ENCODE measurements around the gene ABCB6. TPM values are rescaled to one million over a fixed set of nuclear protein-coding genes. Genes with fewer than 3 reads are reported as not detected.

The ABCB6 gene
- total RNA-seq: 10 to 100 TPM; 18.0 to 42.1 (median 33.3) TPM

GRCh38 chr2:219218732-219219701 lies at the start of gene ABCB6:
ABCB6 (minus strand) TSS chr2:219218958; CDS start chr2:219218673, 285 bp downstream.
- peaks cover 0 to 53% (median 0%) of the 10 kb centered on the region in 3 donors for H3K36me3 ChIP-seq
- DNase-seq: peak; percentile 94 to 97 (median 96)
- peak within 1 kb of the TSS; percentile 79 to 94 (median 85) for H3K27ac ChIP-seq
- peaks cover 0 to 32% (median 10%) of the 10 kb centered on the region in 4 donors for H3K4me1 ChIP-seq
- TF ChIP-seq POLR2A (IDR thresholded peaks at IDR 0.05): peak; percentile 51 to 59
- TF ChIP-seq CTCF (IDR thresholded peaks at IDR 0.05): peak in 1 of 6 experiments; percentile 9
- peak within 1 kb of the TSS; percentile 50 to 59 (median 56) for H3K4me3 ChIP-seq
- no peaks in the 10 kb centered on the region for H3K27me3 ChIP-seq
- no peaks in the 10 kb centered on the region for H3K9me3 ChIP-seq

GRCh38 chr2:219268294-219268693 lies 49.5 kb upstream of the ABCB6 start:
- Histone ChIP-seq H3K4me1 (peaks cover 0 to 15% (median 0%) of the 10 kb centered on the region in 4 donors), H3K36me3 (no peaks in the 10 kb centered on the region), H3K4me3 (no peak overlapping the region), H3K27me3 (no peaks in the 10 kb centered on the region), H3K27ac (no peak overlapping the region), H3K9me3 (no peaks in the 10 kb centered on the region)
- TF ChIP-seq POLR2A (IDR thresholded peaks at IDR 0.05) (no peak), CTCF (IDR thresholded peaks at IDR 0.05) (no peak)
- no peak for DNase-seq

GRCh38 chr2:219266886-219267285 lies 48.1 kb upstream of the ABCB6 start:
- Histone ChIP-seq H3K4me1 (peaks cover 0 to 15% (median 0%) of the 10 kb centered on the region in 4 donors), H3K4me3 (no peak overlapping the region), H3K27me3 (no peaks in the 10 kb centered on the region), H3K27ac (no peak overlapping the region), H3K36me3 (no peaks in the 10 kb centered on the region), H3K9me3 (no peaks in the 10 kb centered on the region)
- TF ChIP-seq CTCF (IDR thresholded peaks at IDR 0.05): no peak
- TF ChIP-seq POLR2A (IDR thresholded peaks at IDR 0.05): no peak
- DNase-seq: no peak

- H3K4me1 ChIP-seq: peaks cover 0 to 15% (median 0%) of the 10 kb centered on the region in 4 donors
- no peaks in the 10 kb centered on the region for H3K36me3 ChIP-seq
These were observed 47.5 kb upstream of the ABCB6 start for GRCh38 chr2:219266232-219266631.

More at GRCh38 chr2:219266232-219266631, 47.5 kb upstream of the ABCB6 start:
- no peak for DNase-seq
- Histone ChIP-seq H3K27ac (no peak overlapping the region), H3K4me3 (no peak overlapping the region), H3K27me3 (no peaks in the 10 kb centered on the region), H3K9me3 (no peaks in the 10 kb centered on the region)
- TF ChIP-seq CTCF (IDR thresholded peaks at IDR 0.05) (no peak), POLR2A (IDR thresholded peaks at IDR 0.05) (no peak)

Data from Peyer's patch (tissue), 4 donors.